ENCODE data around the gene MAP1B. TPM values are rescaled to one million over a fixed set of nuclear protein-coding genes. Genes with fewer than 3 reads are reported as not detected.

Gene MAP1B
- total RNA-seq, 4 donors from 2014 or later = 38.9 to 57.5 (median 44.4) TPM

DNA sequence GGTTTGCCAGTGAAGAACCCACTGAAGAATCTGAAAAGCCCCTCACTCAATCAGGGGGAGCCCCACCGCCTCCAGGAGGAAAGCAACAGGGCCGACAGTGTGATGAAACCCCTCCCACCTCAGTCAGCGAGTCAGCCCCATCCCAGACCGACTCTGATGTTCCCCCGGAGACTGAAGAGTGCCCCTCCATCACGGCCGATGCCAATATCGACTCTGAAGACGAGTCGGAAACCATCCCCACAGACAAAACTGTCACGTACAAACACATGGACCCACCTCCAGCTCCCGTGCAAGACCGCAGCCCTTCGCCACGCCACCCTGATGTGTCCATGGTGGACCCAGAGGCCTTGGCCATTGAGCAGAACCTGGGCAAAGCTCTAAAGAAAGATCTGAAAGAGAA is 92.4 kb downstream of the MAP1B start:
- Histone ChIP-seq H3K4me3 (no peak overlapping the region), H3K27me3 (no peaks in the 10 kb centered on the region), H3K4me1 (no peaks in the 10 kb centered on the region), H3K36me3 (no peaks in the 10 kb centered on the region), H3K9me3 (no peaks in the 10 kb centered on the region), H3K27ac (no peak overlapping the region)
- in situ Hi-C loops (cut with MboI; ENCODE audit: low pct_ligation_motif_present in 1 of 4, low pct_unique_long_range_greater_than_20kb in 1 of 4, low sequenced_read_pairs in 3 of 4) (no loop called here), intact Hi-C loops (cut with DNase I; ENCODE audit: low total_unique reads) (no loop called here)
- no peak for DNase-seq
- 94 to 100% methylated on average over 2 to 15 of the region's 15 CpGs for WGBS, 2 donors (ENCODE audit: low coverage in 1 of 2)
- no peak for TF ChIP-seq POLR2A (IDR thresholded peaks at IDR 0.05)

DNA sequence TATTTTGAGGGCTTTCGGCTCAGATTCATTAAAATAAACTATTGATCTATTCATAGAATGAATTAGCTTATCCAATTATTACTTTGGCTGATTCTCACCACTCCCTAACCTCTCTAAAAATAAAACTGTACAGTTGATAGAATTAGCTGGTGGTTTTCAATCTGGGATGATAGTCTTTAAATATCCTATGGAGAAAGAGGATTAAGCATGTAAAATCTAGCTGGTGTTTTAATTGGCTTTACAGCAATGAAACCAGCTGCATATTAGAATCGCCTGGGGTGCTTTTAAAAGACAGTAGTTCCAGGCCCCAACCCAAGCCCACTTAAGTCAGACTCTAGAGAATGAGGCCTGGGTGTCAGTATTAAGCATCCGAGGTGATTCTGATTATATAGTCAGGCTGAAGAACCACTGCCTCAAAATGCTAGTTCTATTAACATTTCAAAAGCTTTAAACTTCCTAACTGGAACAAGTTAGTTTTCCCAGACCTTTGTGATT is 95.1 kb downstream of the MAP1B start:
- no peak for DNase-seq
- in situ Hi-C loops (cut with MboI; ENCODE audit: low pct_ligation_motif_present in 1 of 4, low pct_unique_long_range_greater_than_20kb in 1 of 4, low sequenced_read_pairs in 3 of 4) = no loop called here
- TF ChIP-seq POLR2AphosphoS5 (IDR thresholded peaks at IDR 0.05) (no peak), EP300 (IDR thresholded peaks at IDR 0.05; ENCODE audit: low read depth) (no peak), POLR2A (IDR thresholded peaks at IDR 0.05) (no peak)
- TF ChIP-seq, protein P1, sequence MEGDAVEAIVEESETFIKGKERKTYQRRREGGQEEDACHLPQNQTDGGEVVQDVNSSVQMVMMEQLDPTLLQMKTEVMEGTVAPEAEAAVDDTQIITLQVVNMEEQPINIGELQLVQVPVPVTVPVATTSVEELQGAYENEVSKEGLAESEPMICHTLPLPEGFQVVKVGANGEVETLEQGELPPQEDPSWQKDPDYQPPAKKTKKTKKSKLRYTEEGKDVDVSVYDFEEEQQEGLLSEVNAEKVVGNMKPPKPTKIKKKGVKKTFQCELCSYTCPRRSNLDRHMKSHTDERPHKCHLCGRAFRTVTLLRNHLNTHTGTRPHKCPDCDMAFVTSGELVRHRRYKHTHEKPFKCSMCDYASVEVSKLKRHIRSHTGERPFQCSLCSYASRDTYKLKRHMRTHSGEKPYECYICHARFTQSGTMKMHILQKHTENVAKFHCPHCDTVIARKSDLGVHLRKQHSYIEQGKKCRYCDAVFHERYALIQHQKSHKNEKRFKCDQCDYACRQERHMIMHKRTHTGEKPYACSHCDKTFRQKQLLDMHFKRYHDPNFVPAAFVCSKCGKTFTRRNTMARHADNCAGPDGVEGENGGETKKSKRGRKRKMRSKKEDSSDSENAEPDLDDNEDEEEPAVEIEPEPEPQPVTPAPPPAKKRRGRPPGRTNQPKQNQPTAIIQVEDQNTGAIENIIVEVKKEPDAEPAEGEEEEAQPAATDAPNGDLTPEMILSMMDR (IDR thresholded peaks at IDR 0.05) = no peak
- intact Hi-C loops (cut with DNase I; ENCODE audit: low total_unique reads) = no loop called here
- WGBS, 2 donors (ENCODE audit: low coverage in 1 of 2) = 79 to 81% methylated on average over 3 of the region's 3 CpGs
- H3K27me3 ChIP-seq = no peaks in the 10 kb centered on the region
- H3K4me3 ChIP-seq = no peak overlapping the region
- H3K4me1 ChIP-seq = no peaks in the 10 kb centered on the region
- H3K9me3 ChIP-seq = no peaks in the 10 kb centered on the region
- no peaks in the 10 kb centered on the region for H3K36me3 ChIP-seq
- no peak overlapping the region for H3K27ac ChIP-seq

DNA sequence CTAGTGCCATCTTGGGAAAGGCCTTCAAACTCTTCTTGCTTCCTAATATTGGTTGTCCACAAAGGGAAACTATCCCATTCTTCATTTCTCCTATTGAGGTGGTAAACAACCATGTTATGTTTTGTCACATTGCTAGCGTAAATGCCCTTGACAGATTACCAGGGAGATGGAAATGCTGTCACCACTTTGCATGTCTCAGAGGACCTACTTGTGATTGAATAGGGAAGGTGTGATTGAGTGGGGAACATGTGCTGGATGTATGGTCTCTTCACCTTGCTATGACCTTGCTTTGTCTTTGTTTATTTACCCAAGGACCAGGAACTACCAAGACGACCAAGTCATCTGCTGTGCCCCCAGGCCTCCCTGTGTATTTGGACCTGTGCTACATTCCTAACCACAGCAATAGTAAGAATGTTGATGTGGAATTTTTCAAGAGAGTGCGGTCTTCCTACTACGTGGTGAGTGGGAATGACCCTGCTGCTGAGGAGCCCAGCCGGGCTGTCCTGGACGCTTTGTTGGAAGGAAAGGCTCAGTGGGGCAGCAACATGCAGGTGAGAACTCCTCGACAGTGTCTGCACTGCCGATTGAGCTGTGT is 96.1 kb downstream of the MAP1B start:
- intact Hi-C loops (cut with DNase I; ENCODE audit: low total_unique reads) (no loop called here), in situ Hi-C loops (cut with MboI; ENCODE audit: low pct_ligation_motif_present in 1 of 4, low pct_unique_long_range_greater_than_20kb in 1 of 4, low sequenced_read_pairs in 3 of 4) (no loop called here)
- TF ChIP-seq EP300 (IDR thresholded peaks at IDR 0.05; ENCODE audit: low read depth) (no peak), POLR2A (IDR thresholded peaks at IDR 0.05) (no peak), POLR2AphosphoS5 (IDR thresholded peaks at IDR 0.05) (no peak)
- TF ChIP-seq, protein P1 (IDR thresholded peaks at IDR 0.05) = no peak
- H3K4me1 ChIP-seq = no peaks in the 10 kb centered on the region
- WGBS, 2 donors (ENCODE audit: low coverage in 1 of 2) = 91 to 100% methylated on average over 1 to 8 of the region's 8 CpGs
- no peaks in the 10 kb centered on the region for H3K27me3 ChIP-seq
- H3K4me3 ChIP-seq = no peak overlapping the region
- no peaks in the 10 kb centered on the region for H3K36me3 ChIP-seq
- no peaks in the 10 kb centered on the region for H3K9me3 ChIP-seq
- H3K27ac ChIP-seq = no peak overlapping the region
- no peak for DNase-seq

DNA sequence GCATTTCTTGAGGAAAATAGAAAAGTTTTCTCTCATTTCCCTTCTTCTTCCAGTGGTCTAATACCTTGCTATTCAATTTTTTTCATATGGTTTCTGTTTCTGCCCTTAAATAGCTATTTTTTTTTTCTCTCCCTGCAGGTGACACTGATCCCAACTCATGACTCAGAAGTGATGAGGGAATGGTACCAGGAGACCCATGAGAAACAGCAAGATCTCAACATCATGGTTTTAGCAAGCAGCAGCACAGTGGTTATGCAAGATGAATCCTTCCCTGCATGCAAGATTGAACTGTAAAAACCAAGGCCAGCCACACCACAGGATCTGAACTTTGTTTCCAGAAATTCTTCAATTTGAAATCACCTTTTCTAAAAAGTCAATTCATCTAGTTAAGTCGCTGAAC is 97.7 kb downstream of the MAP1B start:
- Histone ChIP-seq H3K27ac (no peak overlapping the region), H3K4me3 (no peak overlapping the region), H3K9me3 (no peaks in the 10 kb centered on the region), H3K27me3 (no peaks in the 10 kb centered on the region), H3K36me3 (no peaks in the 10 kb centered on the region), H3K4me1 (no peaks in the 10 kb centered on the region)
- 95 to 100% methylated on average over 1 of the region's 1 CpG for WGBS, 2 donors (ENCODE audit: low coverage in 1 of 2)
- TF ChIP-seq, protein P1 (IDR thresholded peaks at IDR 0.05) = no peak
- TF ChIP-seq POLR2A (IDR thresholded peaks at IDR 0.05) = no peak
- TF ChIP-seq EP300 (IDR thresholded peaks at IDR 0.05; ENCODE audit: low read depth) = no peak
- TF ChIP-seq POLR2AphosphoS5 (IDR thresholded peaks at IDR 0.05) = no peak
- no peak for DNase-seq
- in situ Hi-C loops (cut with MboI; ENCODE audit: low pct_ligation_motif_present in 1 of 4, low pct_unique_long_range_greater_than_20kb in 1 of 4, low sequenced_read_pairs in 3 of 4) = no loop called here
- intact Hi-C loops (cut with DNase I; ENCODE audit: low total_unique reads) = no loop called here

Data from transverse colon (tissue), 4 donors.